ENCODE data around the gene ILF2.
"Not testable (repeated sequence)": the region's sequence is repeated elsewhere in the genome, so short reads cannot be mapped to it uniquely, and the experiment has no call there.

The ILF2 gene

GRCh38 chr1:153646672-153647345, 24.0 kb downstream of the ILF2 start:
- TF ChIP-seq CTCF (IDR thresholded peaks at IDR 0.05) = no peak
- TF ChIP-seq ZFX (IDR thresholded peaks at IDR 0.05; ENCODE audit: borderline replicate concordance) = no peak
- peak overlapping the region; percentile 22; the same call in 1 of the 2 replicates for H3K27ac ChIP-seq

- TF ChIP-seq CTCF (IDR thresholded peaks at IDR 0.05) (no peak), ZFX (IDR thresholded peaks at IDR 0.05; ENCODE audit: borderline replicate concordance) (no peak)
Observed at GRCh38 chr1:153643816-153644215, 27.0 kb downstream of the ILF2 start.

GRCh38 chr1:153643100-153643499, 27.7 kb downstream of the ILF2 start:
- no peak overlapping the region for H3K27ac ChIP-seq
- TF ChIP-seq CTCF (IDR thresholded peaks at IDR 0.05) = no peak
- TF ChIP-seq ZFX (IDR thresholded peaks at IDR 0.05; ENCODE audit: borderline replicate concordance) = no peak

More at GRCh38 chr1:153643816-153644215, 27.0 kb downstream of the ILF2 start:
- no peak overlapping the region for H3K27ac ChIP-seq

GRCh38 chr1:153642161-153642560, 28.6 kb downstream of the ILF2 start:
- no peak overlapping the region for H3K27ac ChIP-seq
- TF ChIP-seq ZFX (IDR thresholded peaks at IDR 0.05; ENCODE audit: borderline replicate concordance) = no peak
- no peak for TF ChIP-seq CTCF (IDR thresholded peaks at IDR 0.05)

- TF ChIP-seq CTCF (IDR thresholded peaks at IDR 0.05) (no peak), ZFX (IDR thresholded peaks at IDR 0.05; ENCODE audit: borderline replicate concordance) (no peak)
- H3K27ac ChIP-seq = no peak overlapping the region
Observed at GRCh38 chr1:153640861-153641260, 29.9 kb downstream of the ILF2 start.

GRCh38 chr1:153640213-153640612, 30.6 kb downstream of the ILF2 start:
- H3K27ac ChIP-seq = not testable (repeated sequence)

- TF ChIP-seq CTCF (IDR thresholded peaks at IDR 0.05) (no peak), ZFX (IDR thresholded peaks at IDR 0.05; ENCODE audit: borderline replicate concordance) (no peak)
- no peak overlapping the region for H3K27ac ChIP-seq
Observed at GRCh38 chr1:153639280-153639679, 31.5 kb downstream of the ILF2 start.

- H3K27ac ChIP-seq = no peak overlapping the region
- TF ChIP-seq ZFX (IDR thresholded peaks at IDR 0.05; ENCODE audit: borderline replicate concordance) = no peak
- no peak for TF ChIP-seq CTCF (IDR thresholded peaks at IDR 0.05)
Observed at GRCh38 chr1:153638261-153638660, 32.5 kb downstream of the ILF2 start.
